ENCODE results near the gene APPL1. TPM values are rescaled to one million over a fixed set of nuclear protein-coding genes. Genes with fewer than 3 reads are reported as not detected.

Gene APPL1, protein sequence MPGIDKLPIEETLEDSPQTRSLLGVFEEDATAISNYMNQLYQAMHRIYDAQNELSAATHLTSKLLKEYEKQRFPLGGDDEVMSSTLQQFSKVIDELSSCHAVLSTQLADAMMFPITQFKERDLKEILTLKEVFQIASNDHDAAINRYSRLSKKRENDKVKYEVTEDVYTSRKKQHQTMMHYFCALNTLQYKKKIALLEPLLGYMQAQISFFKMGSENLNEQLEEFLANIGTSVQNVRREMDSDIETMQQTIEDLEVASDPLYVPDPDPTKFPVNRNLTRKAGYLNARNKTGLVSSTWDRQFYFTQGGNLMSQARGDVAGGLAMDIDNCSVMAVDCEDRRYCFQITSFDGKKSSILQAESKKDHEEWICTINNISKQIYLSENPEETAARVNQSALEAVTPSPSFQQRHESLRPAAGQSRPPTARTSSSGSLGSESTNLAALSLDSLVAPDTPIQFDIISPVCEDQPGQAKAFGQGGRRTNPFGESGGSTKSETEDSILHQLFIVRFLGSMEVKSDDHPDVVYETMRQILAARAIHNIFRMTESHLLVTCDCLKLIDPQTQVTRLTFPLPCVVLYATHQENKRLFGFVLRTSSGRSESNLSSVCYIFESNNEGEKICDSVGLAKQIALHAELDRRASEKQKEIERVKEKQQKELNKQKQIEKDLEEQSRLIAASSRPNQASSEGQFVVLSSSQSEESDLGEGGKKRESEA
- total RNA-seq = 39.9 TPM

DNA sequence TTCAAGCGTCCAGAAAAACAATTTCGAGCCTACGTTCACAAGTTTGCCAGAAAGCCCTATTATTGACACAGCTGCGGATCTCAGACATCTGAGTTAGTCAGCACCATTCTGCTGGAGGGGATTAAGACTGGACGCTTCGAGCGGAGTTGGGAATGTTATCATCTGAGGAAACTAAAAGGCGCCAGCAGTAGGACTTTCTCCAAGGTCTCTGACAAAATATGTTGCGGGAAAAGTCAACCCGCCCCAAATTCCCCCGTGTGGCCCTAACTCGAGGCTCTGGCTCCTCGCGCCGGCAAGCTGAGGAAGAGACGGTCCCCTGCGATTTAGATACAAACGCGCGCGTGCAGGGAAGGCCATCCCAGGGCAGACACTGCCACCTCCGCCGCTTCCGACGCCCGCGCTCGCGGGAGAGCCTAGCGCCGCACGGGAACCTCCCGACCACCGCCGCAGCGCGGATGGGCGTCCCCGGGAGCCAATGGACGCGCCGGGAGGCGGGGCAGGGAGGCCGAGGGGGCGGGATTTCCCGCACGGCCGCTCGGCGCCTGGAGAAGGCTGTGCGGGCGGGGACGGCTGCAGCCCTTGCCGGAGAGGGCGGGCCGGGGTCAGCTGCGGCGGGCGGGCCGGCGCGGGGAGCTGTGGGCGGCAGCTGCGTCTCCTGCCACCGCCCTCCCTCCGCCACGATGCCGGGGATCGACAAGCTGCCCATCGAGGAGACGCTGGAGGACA is at the start of gene APPL1:
Gene APPL1 (plus strand): TSS at position 526 of the 726 bp plus-strand sequence. CDS start 155 bp downstream, at position 681.
- DNase-seq (ENCODE audit: low spot score) = peak; percentile 93

DNA sequence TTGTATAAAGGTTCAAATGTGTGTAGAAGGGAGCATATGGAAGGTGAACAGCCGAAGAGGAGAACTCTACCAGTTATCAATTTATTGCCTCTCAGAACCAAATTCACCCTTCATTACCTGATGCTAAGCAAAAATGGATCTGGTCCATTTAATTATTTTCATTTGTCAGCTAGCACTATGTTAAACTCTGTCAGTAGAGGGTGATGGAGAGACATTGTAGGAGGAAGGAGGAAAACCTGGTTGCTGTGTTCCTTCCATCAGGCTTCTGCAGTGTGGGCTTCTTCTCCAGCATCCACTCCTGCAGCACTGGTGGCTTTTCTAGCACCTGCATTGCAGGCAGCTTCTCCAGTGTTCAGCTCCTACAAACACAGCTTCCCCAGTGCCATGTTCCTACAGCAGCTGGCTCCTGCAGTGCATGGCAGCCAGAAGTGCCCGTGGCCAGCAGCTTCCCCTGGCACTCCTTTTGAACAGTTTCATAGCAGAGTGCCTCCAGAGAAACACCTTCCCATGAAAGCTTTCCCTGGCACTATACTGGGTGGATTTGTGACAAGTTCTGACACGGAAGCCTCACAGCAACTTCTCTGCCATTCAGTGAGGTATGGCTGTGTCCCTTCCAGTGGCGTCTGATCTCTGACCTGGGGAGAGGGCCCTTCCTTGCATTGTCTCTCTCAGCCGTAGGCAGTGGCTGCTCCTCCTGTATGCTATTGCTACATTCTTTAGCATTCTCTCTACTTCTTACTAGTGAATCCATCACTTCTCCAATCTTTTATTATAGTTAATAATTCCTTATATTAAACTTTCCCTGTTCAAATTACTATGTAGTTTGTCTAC is 47.7 kb upstream of the APPL1 start:
- DNase-seq (ENCODE audit: low spot score) = no peak

DNA sequence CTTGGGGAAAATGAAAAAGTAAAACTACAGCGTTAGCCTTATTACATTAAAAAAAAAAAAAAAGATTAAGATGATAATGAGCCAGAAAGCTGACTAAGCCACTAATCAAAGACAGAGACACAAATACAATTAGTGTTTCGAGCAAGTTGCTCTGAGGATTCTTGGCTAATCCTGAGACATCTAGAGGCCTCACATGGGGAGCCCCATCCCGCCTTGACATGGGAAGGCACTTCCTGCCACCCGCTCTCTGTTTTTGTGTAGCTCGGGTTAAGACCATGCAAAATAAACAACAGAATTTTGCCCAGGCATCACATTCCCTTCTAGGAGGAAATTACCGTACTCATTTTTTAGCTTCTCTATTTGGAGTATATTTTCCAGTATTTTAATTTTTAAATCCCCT is 43.0 kb upstream of the APPL1 start:
- no peak for DNase-seq (ENCODE audit: low spot score)

DNA sequence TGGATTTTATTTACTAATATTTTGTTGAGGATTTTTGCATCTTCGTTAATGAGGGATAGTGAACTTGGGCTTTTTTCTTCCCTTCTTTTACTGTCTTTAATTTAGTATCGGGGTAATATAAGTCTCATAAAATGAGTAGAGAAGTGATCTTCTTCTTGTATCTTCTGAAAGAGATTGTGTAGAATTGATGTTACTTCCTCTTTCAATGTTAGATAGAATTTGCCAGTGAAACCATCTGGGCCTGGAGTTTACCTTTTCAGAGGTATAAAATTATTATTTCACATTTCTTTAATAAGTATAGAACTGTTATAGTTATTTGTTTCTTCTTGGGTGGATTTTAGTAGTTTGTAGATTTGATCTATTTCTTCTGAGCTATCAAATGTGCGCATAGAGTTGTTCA is 35.5 kb upstream of the APPL1 start:
- no peak for DNase-seq (ENCODE audit: low spot score)

DNA sequence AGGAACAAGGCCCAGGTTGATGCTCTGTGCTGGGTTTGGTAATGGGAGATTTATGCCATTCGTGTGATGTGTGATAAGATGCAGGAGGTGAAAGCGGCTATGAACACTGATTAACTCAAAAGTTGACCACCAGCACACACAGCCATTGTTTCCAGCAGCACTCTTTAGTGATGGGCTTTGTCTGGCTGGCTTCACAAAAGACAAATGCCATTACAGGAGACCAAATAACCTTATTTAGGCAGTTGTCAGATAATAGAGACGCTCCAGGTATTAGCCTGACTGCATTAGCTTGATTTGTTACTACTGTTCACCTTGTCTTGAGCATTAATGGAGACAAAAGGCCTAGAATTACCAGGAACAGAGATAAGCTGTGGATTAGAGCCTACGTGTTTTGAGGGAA is 32.9 kb upstream of the APPL1 start:
- no peak for DNase-seq (ENCODE audit: low spot score)

DNA sequence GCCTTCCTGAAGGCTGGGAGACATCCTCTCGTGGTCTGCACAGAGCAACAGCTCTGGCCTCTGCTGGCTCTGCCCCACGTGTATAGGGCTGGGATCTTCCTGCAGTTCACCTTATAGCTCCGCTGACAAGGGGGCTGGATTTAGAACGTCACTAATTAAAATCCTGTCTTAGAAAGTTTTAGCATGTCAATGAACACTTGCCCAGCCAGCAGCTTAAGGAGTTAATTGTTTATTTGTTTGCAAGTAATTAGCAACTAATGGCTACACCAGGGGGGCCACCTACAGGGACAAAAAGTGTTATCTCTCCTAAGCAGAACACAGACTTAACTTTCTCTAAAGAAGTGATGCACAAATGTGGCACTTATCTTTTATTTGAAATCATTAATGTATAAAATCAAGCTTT is 27.6 kb upstream of the APPL1 start, which contains the start of gene HESX1:
Gene HESX1 (minus strand): TSS at position 84 of the 403 bp plus-strand sequence. CDS start 60 bp downstream, at position 24.
- DNase-seq (ENCODE audit: low spot score) = no peak

DNA sequence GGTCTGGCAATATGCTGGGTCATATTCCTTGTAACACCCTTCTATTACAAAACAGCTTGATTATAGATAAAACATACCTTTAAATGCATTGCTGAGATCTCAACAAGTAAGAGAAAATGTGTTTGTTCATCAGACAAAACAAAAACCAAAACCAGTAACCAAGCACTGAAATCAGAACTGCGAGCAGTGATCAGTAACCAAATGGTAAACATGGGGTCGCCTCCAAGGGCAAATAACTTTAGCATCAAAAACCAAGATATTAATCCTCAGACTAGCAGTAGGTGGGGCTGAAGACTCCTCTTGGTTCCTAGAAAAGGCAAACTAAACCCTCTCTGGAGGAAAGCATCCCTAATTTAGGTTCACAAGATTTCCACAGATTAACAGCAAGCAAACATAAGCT is 21.1 kb upstream of the APPL1 start:
- no peak for DNase-seq (ENCODE audit: low spot score)

DNA sequence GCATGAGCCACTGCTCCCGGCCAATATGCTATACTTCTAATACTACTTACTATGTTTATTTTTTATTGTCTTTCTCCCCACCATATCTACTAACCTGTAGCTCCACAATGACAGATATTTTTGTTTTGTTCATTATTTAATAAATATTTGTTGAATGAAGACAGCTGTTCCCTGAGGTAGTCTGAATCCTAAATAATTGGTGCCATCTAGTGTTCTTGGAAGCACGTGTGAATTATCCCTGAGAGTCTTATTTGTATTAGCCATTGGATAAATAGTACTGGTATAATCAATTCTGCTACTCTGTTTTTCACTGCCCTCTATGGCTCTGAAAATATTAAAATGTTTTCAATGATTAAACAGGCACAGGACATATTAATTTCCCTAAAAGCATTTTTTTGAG is 5.6 kb upstream of the APPL1 start:
- DNase-seq (ENCODE audit: low spot score) = no peak

DNA sequence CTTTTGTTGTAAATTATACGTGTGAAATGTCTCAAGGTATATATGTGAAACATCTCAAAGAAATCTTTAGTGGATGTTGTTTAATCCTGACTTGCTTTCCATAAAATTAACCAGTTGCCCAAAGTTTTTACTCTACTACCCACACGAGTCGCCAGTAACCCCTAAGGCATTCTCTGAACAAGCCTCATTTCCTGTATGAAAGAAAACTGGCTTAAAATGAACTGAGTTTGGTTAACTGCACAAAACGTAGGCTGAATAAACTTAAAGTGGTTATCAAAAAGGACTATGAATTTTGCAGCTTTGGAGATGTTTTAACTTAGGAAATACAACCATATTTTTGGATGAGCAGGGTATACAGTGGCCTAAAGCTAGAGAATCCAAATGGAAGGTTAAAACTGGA is 2.7 kb upstream of the APPL1 start:
- DNase-seq (ENCODE audit: low spot score) = no peak

DNA sequence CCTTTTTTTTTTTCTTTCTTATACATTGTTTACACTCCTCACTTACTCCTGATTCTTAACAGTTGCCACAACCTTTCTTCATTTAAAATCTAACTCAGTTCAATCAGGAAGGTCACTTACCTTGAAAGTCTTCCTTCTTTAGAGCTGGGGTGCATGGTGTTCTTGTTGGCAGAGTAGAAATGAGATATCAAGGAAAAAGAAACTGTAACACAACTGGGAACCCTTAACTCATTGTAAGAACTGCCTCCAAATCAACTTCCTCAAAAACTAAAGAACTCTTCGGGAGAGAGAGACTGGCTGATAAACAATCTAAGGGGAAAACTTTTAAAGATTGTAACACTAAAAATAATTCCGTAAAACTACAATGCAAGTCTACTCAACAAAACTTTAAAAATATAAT is 1.4 kb upstream of the APPL1 start:
- no peak for DNase-seq (ENCODE audit: low spot score)

DNA sequence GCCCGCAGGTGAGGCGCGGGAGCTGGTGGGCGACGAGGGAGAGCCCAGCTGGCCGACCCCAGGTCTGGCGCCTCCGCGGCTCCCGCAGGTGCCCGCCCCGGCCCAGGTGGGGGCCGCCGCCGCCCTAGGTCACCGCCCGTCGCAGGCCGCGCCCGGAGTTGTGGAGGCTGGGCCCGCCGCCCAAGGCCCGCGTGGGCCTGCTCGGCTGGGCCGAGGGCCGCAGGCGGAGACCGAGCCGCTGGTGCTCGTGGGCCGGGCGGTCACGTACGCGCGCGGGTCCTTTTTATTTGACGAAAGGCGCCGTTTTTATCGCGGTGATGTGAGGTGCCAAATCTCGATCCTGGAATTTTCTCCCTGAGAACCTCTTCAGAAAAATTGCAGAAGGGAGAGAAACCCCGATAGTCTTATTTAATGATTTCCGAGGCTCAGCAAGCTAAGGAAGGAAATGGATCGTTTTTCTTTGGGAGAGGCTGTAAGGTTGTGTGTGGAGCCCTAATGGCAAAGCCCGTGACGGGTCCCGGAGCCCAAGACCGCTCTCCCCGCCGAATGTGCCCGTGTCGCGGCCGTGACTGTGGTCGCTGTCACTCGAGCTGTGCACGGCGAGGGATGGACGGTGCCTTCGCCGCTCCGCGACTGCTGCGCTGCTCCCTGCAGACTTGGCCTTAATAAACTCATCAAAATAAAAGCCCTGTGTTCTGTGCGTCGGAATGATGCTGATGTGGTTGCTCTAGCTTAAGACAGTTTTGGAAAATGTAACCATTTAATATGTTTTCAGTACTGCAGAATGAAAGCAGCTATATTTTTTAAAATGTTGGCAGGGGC is 612 bp downstream of the APPL1 start:
- peak; percentile 38 for DNase-seq (ENCODE audit: low spot score)

DNA sequence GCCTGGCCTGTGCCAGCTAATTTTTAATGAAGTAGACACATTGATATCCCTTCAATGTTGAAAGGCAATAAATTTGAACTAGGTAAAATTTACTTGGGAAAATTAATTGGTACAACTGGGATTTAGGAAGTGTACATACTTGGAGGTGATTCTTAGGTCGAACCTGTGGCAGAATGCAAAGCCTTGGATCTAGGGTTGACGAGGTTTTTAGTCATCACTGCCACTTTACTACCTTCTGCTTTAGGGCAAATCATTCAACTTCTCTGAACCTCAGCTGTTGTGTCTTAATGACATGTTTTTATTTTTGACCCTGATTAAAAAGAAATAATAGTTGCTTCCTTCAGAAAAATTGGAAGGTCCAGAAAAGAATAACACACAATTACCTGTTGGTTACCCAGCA is 2.5 kb downstream of the APPL1 start:
- DNase-seq (ENCODE audit: low spot score) = no peak

DNA sequence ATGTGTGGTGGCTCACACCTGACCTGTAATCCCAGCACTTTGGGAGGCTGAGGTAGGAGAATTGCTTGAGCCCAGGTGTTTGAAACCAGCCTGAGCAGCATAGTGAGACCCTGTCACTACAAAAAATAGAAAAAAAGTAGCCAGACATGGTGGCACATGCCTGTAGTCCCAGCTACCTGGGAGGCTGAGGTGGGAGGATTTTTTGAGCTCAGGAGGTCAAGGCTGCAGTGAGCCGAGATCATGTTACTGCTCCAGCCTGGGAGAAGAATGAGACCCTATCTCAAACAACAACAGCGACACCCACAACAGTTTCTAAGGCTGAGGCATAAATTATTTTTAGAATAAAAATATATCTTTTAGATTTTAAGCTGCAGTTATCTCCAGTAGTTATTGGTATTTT is 6.3 kb downstream of the APPL1 start:
- DNase-seq (ENCODE audit: low spot score) = no peak

DNA sequence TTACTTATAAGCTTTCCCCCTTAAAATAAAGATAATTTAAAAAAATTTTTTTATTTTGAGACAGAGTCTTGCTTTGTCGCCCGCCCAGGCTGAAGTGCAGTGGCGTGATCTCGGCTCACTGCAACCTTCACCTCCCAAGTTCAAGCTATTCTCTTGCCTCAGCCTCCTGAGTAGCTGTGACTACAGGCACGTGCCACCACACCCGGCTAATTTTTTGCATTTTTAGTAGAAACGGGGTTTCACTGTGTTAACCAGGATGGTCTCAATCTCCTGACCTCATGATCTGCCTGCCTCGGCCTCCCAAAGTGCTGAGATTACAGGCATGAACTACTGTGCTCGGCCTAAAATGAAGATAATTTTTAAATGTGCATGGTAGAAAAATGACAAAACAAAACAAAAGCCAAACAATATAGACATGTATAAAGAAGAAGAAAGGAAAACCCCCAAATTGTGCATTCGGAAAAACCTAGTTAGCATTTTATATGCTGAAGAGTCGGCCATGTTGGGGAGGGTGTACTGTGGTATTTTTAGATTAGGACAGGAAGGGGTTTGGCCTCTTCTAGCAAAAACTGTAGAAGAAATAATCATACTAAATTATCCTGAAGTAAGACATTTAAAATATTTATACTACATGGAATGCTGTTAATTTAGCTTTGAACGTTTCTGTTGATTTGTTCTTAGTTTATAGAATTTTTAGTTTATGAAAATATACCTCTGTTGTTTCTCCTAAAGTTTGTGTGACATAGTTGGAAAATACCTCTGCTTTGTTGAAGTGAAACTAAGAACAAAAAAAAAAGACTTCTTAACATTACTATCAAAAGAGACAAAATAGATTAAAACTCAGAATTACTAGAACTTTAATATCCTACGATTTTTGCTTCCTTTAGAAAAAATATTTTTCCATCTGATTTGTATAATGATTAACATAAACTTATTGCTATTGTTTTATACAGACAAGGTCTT is 7.4 kb downstream of the APPL1 start:
- no peak for DNase-seq (ENCODE audit: low spot score)

DNA sequence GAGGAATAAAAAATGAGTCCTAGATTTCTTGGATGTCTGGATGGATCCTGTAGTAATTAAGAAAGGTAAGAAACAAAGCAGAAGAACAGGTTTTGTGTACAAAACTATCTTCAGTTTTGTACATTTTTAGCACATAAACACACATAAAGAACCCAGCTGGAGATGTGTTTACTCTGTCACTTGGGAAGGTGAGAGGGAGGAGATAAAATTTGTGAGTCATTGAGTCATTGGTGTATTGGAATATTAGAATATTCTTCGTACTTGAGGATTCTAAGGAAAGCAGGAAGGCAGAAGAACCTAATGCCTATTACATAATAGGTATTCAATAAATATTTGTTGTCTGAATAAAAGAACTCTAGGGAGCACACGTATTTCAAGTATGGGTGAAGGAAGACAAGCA is 17.4 kb downstream of the APPL1 start:
- no peak for DNase-seq (ENCODE audit: low spot score)

DNA sequence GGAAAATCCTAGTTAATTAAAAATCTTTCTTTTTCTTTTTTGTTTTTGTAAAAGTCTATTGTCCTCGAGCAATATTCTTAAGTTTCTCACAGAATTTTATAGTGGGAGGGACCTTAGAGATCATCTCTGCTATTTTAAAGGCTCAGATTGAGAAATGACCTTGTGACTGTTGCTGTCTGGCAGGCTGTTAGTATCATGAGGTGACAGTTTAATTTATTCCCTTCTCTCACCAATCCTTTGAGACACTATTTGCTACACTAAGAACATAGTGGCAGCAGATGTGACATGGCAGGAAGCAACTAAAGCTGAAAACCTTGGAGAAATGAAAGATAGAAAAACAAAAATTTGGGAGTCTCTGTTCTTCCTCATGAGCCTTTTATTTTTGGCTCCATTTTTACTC is 24.9 kb downstream of the APPL1 start:
- no peak for DNase-seq (ENCODE audit: low spot score)

DNA sequence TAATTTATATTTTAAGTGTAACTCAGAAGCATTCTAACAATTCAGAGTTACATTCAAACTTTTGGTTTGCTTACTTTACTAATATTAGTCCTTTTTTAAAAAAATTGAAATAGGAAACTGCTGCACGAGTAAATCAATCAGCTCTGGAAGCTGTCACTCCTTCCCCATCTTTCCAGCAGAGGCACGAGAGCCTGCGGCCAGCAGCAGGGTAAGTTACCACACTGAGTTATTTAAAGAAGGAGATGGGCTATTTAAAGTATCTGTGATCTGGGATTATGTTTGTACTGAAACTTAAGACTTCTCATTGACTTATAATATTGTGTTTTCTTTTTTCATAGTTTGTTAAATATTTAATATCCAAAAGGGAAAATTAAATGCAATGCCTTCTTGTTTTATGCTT is 29.3 kb downstream of the APPL1 start:
- DNase-seq (ENCODE audit: low spot score) = no peak

DNA sequence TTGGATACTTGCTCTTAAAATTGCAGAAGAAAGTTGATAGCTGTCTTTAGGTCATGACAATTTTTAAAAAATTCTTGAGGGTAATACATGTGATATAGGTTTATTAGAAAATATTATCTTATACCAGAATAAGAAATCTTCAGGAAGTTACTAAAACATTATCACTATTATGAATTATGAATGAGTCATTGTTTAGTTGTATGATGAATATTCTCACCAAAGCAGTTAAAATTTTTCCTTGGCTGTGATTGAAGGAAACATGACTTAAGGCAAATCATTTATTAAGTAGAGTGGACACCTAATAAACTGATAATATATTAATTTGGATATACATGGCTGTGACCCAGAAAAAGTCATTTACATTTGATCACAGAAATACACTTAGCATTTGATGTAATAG is 30.1 kb downstream of the APPL1 start:
- no peak for DNase-seq (ENCODE audit: low spot score)

DNA sequence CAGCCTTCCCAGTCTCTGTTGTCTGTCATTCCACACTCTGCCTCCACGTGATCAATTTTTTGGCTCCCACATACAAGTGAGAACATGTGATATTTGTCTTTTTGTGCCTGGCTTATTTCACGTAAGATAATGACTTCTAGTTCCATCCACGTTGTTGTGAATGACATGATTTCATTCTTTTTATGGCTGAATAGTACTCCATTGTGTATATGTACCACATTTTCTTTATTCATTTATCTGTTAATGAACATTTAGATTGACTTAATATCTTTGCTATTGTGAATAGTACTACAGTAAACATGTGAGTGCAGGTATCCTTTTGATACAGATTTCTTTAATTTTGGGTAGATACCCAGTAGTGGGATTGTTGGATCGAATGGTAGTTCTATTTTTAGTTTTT is 33.6 kb downstream of the APPL1 start:
- no peak for DNase-seq (ENCODE audit: low spot score)

DNA sequence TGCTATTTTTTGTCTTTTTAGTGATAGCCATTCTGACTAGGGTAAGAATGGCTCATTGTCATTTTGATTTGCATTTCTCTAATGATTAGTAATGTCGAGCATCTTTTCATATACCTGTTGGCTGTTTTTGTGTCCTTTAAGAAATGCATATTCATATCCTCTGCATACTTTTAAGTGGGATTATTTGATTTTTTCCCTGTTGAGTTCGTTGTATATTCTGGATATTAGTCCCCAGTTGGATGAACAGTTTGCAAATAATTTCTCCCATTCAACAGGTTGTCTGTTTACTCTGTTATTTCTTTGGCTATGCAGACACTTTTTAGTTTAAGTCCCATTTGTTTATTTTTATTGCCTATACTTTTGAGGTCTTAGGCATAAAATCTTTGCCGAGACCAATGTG is 34.4 kb downstream of the APPL1 start:
- DNase-seq (ENCODE audit: low spot score) = no peak
